ENCODE results near the gene TWSG1. TPM values are rescaled to one million over a fixed set of nuclear protein-coding genes. Genes with fewer than 3 reads are reported as not detected.

The TWSG1 gene
- total and polyA plus RNA-seq, 10 of the 15 experiments (the other 5 are each of a cell fraction or from before 2014, with no cell fraction given), result 11.1 to 45.1 (median 27.7) TPM

DNA sequence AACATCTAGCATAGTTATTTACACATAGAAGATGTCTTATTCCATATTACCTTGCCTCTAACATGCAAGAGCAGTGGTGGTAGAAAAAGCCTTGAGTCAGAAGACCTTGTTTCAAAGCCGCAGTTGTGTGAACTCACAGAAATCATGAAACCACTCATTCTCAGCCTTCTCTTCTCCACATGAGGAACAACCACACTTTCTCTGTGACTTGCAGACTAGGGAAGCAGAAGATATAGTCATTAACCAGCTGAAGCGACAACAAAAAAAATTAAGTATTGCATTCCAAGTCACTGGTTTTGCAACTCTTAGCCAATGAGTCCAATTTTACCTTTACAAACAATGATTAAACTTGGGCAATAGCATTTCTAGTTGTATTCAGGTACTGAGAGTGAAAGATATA is 19.0 kb downstream of the TWSG1 start (continued):
- TF ChIP-seq, protein P1, sequence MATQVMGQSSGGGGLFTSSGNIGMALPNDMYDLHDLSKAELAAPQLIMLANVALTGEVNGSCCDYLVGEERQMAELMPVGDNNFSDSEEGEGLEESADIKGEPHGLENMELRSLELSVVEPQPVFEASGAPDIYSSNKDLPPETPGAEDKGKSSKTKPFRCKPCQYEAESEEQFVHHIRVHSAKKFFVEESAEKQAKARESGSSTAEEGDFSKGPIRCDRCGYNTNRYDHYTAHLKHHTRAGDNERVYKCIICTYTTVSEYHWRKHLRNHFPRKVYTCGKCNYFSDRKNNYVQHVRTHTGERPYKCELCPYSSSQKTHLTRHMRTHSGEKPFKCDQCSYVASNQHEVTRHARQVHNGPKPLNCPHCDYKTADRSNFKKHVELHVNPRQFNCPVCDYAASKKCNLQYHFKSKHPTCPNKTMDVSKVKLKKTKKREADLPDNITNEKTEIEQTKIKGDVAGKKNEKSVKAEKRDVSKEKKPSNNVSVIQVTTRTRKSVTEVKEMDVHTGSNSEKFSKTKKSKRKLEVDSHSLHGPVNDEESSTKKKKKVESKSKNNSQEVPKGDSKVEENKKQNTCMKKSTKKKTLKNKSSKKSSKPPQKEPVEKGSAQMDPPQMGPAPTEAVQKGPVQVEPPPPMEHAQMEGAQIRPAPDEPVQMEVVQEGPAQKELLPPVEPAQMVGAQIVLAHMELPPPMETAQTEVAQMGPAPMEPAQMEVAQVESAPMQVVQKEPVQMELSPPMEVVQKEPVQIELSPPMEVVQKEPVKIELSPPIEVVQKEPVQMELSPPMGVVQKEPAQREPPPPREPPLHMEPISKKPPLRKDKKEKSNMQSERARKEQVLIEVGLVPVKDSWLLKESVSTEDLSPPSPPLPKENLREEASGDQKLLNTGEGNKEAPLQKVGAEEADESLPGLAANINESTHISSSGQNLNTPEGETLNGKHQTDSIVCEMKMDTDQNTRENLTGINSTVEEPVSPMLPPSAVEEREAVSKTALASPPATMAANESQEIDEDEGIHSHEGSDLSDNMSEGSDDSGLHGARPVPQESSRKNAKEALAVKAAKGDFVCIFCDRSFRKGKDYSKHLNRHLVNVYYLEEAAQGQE (IDR thresholded peaks at IDR 0.05; ENCODE audit: low read depth, low read length), result no peak
- TF ChIP-seq ATF7 (IDR thresholded peaks at IDR 0.05; ENCODE audit: low read depth), result no peak; the same call in 1 of the 2 replicates

DNA sequence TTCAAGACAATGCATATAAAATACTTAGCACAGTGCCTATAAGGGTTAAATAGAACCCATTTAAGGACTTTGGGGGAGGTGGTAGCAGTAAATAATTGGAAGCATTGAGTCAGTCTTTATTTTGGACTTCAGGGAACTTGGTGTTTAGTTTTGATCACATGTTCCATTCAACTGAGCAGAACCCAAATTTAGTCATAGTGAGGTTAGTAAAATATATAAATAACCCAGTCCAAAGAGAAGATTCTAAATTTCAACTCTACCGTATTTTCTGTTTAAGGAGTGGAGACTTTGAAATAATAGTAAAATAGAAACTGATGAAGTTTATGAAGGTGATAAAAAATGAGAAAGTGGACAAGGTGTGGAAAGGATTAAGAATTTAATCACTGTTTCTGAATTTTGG is 19.7 kb downstream of the TWSG1 start:
- Histone ChIP-seq H3K27me3 (replicated peaks in 1 of 2; ENCODE audit: control insufficient read depth in 2 of 2, insufficient read depth in 2 of 2, low read length in 1 of 2) (no peaks in the 10 kb centered on the region), H3K9me3 (replicated peaks; ENCODE audit: control insufficient read depth, insufficient read depth, low read length) (no peaks in the 10 kb centered on the region; the same call in 2 of the 3 replicates), H4K20me1 (ENCODE audit: control insufficient read depth, insufficient read depth) (no peaks in the 10 kb centered on the region), H3K9ac (ENCODE audit: control insufficient read depth, insufficient read depth, low read length) (0 out of 2 replicates have a peak overlapping the region, but pooled peaks have one; percentile 7), H3K4me2 (ENCODE audit: control insufficient read depth, insufficient read depth) (peak overlapping the region; percentile 75), H2AFZ (ENCODE audit: control insufficient read depth, low read depth, low read length) (no peak overlapping the region; the same call in 1 of the 2 replicates), H3K79me2 (ENCODE audit: control insufficient read depth, insufficient read depth, low read length) (peaks cover 54% of the 10 kb centered on the region), H3K27ac (ENCODE audit: control insufficient read depth, insufficient read depth) (peak overlapping the region; percentile 75), H3K36me3 (ENCODE audit: control insufficient read depth in 2 of 2, insufficient read depth in 2 of 2, low read length in 1 of 2) (no peaks in the 10 kb centered on the region; a peak in 1 of 4 replicates), H3K4me3 (no peak overlapping the region), H3K4me1 (ENCODE audit: control insufficient read depth, insufficient read depth, low read length) (peaks cover 21% of the 10 kb centered on the region)
- ATAC-seq, result peak; percentile 77
- BruUV-seq (replicated peaks), result no TSS peak
- DNase-seq (ENCODE audit: low read depth, low spot score), result peak; percentile 61
- WGBS (ENCODE audit: insufficient coverage, insufficient replicate concordance, low lambda C conversion rate, missing lambda C conversion rate), result 3% methylated on average over 1 of the region's 1 CpG
- FAIRE-seq, result no peak
- POLR2A ChIA-PET, result interaction anchor here (1.0 to 3.2 kb wide), 3 partner anchors 15 to 20 kb away, joined by 4 to 9 read pairs (median 4); partner anchors contain the start of gene TWSG1
- CTCF ChIA-PET, result no interaction called here
- intact Hi-C loops (cut with micrococcal nuclease; ENCODE audit: unreplicated experiment) (loop anchor here (5.0 kb wide), 3 partner anchors 123 to 287 kb away; partner anchors contain the start of gene RALBP1), in situ Hi-C loops (cut with MboI) (no loop called here)
- RAD21 ChIA-PET (ENCODE audit: unreplicated experiment), result interaction anchor here (1.8 kb wide), 1 partner anchor 17 kb away, joined by 7 read pairs; no protein-coding TSS in a partner anchor
- SMC1A ChIA-PET (ENCODE audit: uncharacterized antibody, unreplicated experiment), result interaction anchor here (1.0 to 7.2 kb wide), 3 partner anchors 10 to 38 kb away, joined by 3 to 63 read pairs (median 5); no protein-coding TSS in a partner anchor
- TF ChIP-seq BRCA1 (IDR thresholded peaks at IDR 0.05; ENCODE audit: low read depth, low read length) (no peak), STAT1 (conservative IDR thresholded peaks at IDR 0.05) (no peak), NR2F1 (conservative IDR thresholded peaks at IDR 0.05) (no peak; the same call in 1 of the 2 replicates), ZNF622 (IDR thresholded peaks at IDR 0.05) (no peak), RFX5 (IDR thresholded peaks at IDR 0.05; ENCODE audit: low read depth, low read length) (no peak), ZNF384 (IDR thresholded peaks at IDR 0.05; ENCODE audit: borderline replicate concordance, low read depth, low read length) (no peak), TCF12 (IDR thresholded peaks at IDR 0.05; ENCODE audit: low read depth, low read length) (no peak)
- TF ChIP-seq, protein P2, sequence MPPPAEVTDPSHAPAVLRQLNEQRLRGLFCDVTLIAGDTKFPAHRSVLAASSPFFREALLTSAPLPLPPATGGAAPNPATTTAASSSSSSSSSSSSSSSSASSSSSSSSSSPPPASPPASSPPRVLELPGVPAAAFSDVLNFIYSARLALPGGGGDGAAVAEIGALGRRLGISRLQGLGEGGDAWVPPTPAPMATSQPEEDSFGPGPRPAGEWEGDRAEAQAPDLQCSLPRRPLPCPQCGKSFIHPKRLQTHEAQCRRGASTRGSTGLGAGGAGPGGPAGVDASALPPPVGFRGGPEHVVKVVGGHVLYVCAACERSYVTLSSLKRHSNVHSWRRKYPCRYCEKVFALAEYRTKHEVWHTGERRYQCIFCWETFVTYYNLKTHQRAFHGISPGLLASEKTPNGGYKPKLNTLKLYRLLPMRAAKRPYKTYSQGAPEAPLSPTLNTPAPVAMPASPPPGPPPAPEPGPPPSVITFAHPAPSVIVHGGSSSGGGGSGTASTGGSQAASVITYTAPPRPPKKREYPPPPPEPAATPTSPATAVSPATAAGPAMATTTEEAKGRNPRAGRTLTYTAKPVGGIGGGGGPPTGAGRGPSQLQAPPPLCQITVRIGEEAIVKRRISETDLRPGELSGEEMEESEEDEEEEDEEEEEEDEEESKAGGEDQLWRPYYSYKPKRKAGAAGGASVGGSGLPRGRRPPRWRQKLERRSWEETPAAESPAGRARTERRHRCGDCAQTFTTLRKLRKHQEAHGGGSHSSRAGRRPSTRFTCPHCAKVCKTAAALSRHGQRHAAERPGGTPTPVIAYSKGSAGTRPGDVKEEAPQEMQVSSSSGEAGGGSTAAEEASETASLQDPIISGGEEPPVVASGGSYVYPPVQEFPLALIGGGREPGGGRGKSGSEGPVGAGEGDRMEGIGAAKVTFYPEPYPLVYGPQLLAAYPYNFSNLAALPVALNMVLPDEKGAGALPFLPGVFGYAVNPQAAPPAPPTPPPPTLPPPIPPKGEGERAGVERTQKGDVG (CRISPR knock-in tag; IDR thresholded peaks at IDR 0.05), result no peak
- TF ChIP-seq, protein P3, sequence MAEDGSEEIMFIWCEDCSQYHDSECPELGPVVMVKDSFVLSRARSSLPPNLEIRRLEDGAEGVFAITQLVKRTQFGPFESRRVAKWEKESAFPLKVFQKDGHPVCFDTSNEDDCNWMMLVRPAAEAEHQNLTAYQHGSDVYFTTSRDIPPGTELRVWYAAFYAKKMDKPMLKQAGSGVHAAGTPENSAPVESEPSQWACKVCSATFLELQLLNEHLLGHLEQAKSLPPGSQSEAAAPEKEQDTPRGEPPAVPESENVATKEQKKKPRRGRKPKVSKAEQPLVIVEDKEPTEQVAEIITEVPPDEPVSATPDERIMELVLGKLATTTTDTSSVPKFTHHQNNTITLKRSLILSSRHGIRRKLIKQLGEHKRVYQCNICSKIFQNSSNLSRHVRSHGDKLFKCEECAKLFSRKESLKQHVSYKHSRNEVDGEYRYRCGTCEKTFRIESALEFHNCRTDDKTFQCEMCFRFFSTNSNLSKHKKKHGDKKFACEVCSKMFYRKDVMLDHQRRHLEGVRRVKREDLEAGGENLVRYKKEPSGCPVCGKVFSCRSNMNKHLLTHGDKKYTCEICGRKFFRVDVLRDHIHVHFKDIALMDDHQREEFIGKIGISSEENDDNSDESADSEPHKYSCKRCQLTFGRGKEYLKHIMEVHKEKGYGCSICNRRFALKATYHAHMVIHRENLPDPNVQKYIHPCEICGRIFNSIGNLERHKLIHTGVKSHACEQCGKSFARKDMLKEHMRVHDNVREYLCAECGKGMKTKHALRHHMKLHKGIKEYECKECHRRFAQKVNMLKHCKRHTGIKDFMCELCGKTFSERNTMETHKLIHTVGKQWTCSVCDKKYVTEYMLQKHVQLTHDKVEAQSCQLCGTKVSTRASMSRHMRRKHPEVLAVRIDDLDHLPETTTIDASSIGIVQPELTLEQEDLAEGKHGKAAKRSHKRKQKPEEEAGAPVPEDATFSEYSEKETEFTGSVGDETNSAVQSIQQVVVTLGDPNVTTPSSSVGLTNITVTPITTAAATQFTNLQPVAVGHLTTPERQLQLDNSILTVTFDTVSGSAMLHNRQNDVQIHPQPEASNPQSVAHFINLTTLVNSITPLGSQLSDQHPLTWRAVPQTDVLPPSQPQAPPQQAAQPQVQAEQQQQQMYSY (CRISPR knock-in tag; IDR thresholded peaks at IDR 0.05), result no peak
